ENCODE measurements around the gene HRAS. TPM values are rescaled to one million over a fixed set of nuclear protein-coding genes. Genes with fewer than 3 reads are reported as not detected.

The HRAS gene
- total and polyA plus RNA-seq, 10 of the 15 experiments (the other 5 are each of a cell fraction or from before 2014, with no cell fraction given) = 2.8 to 72.4 (median 31.7) TPM

GRCh38 chr11:506238-506994 lies 29.0 kb downstream of the HRAS start (continued):
- peak; percentile 62 for TF ChIP-seq PKNOX1 (IDR thresholded peaks at IDR 0.05)
- TF ChIP-seq, protein P1, sequence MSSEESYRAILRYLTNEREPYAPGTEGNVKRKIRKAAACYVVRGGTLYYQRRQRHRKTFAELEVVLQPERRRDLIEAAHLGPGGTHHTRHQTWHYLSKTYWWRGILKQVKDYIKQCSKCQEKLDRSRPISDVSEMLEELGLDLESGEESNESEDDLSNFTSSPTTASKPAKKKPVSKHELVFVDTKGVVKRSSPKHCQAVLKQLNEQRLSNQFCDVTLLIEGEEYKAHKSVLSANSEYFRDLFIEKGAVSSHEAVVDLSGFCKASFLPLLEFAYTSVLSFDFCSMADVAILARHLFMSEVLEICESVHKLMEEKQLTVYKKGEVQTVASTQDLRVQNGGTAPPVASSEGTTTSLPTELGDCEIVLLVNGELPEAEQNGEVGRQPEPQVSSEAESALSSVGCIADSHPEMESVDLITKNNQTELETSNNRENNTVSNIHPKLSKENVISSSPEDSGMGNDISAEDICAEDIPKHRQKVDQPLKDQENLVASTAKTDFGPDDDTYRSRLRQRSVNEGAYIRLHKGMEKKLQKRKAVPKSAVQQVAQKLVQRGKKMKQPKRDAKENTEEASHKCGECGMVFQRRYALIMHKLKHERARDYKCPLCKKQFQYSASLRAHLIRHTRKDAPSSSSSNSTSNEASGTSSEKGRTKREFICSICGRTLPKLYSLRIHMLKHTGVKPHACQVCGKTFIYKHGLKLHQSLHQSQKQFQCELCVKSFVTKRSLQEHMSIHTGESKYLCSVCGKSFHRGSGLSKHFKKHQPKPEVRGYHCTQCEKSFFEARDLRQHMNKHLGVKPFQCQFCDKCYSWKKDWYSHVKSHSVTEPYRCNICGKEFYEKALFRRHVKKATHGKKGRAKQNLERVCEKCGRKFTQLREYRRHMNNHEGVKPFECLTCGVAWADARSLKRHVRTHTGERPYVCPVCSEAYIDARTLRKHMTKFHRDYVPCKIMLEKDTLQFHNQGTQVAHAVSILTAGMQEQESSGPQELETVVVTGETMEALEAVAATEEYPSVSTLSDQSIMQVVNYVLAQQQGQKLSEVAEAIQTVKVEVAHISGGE (CRISPR knock-in tag; IDR thresholded peaks at IDR 0.05) = no peak
- peak; percentile 22; the same call in 1 of the 2 replicates for TF ChIP-seq MTA2 (IDR thresholded peaks at IDR 0.05; ENCODE audit: low read depth)
- TF ChIP-seq, protein P2, sequence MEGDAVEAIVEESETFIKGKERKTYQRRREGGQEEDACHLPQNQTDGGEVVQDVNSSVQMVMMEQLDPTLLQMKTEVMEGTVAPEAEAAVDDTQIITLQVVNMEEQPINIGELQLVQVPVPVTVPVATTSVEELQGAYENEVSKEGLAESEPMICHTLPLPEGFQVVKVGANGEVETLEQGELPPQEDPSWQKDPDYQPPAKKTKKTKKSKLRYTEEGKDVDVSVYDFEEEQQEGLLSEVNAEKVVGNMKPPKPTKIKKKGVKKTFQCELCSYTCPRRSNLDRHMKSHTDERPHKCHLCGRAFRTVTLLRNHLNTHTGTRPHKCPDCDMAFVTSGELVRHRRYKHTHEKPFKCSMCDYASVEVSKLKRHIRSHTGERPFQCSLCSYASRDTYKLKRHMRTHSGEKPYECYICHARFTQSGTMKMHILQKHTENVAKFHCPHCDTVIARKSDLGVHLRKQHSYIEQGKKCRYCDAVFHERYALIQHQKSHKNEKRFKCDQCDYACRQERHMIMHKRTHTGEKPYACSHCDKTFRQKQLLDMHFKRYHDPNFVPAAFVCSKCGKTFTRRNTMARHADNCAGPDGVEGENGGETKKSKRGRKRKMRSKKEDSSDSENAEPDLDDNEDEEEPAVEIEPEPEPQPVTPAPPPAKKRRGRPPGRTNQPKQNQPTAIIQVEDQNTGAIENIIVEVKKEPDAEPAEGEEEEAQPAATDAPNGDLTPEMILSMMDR (IDR thresholded peaks at IDR 0.05 in 2 of 3, conservative IDR thresholded peaks at IDR 0.05 in 1 of 3; ENCODE audit: control insufficient read depth in 2 of 3, extremely low read depth in 1 of 3, insufficient read depth in 1 of 3, low read depth in 3 of 3, low read length in 3 of 3) = no peak
- no peak for TF ChIP-seq TBL1XR1 (IDR thresholded peaks at IDR 0.05; ENCODE audit: low read depth, low read length)
- TF ChIP-seq, protein P3, sequence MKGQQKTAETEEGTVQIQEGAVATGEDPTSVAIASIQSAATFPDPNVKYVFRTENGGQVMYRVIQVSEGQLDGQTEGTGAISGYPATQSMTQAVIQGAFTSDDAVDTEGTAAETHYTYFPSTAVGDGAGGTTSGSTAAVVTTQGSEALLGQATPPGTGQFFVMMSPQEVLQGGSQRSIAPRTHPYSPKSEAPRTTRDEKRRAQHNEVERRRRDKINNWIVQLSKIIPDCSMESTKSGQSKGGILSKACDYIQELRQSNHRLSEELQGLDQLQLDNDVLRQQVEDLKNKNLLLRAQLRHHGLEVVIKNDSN (IDR thresholded peaks at IDR 0.05; ENCODE audit: borderline replicate concordance, extremely low read length, insufficient read depth, low read depth, low read length) = peak; percentile 85
- no peak for TF ChIP-seq BMI1 (IDR thresholded peaks at IDR 0.05; ENCODE audit: borderline replicate concordance)
- TF ChIP-seq WRNIP1 (IDR thresholded peaks at IDR 0.05; ENCODE audit: borderline replicate concordance, low read depth, low read length) = no peak
- TF ChIP-seq FOXM1 (IDR thresholded peaks at IDR 0.05; ENCODE audit: low read depth, low read length) = no peak
- peak; percentile 63 for TF ChIP-seq TAF1 (IDR thresholded peaks at IDR 0.05; ENCODE audit: borderline replicate concordance, low read depth, low read length)
- no peak for TF ChIP-seq E2F4 (IDR thresholded peaks at IDR 0.05; ENCODE audit: low read depth, low read length)
- no peak for TF ChIP-seq CEBPB (IDR thresholded peaks at IDR 0.05; ENCODE audit: borderline replicate concordance in 1 of 2, low read depth in 2 of 2, low read length in 2 of 2)
- peak; percentile 20 for TF ChIP-seq RELA (IDR thresholded peaks at IDR 0.05; ENCODE audit: borderline replicate concordance, partially characterized antibody)
- TF ChIP-seq ZBED1 (IDR thresholded peaks at IDR 0.05; ENCODE audit: borderline replicate concordance) = no peak
- TF ChIP-seq SMAD1 (IDR thresholded peaks at IDR 0.05; ENCODE audit: low read depth, partially characterized antibody) = peak; percentile 87
- TF ChIP-seq EED (IDR thresholded peaks at IDR 0.05; ENCODE audit: low read depth) = peak; percentile 52; the same call in 1 of the 2 replicates
- TF ChIP-seq LARP7 (IDR thresholded peaks at IDR 0.05) = peak; percentile 67
- no peak for TF ChIP-seq KDM1A (IDR thresholded peaks at IDR 0.05; ENCODE audit: borderline replicate concordance)
- no peak; the same call in 1 of the 2 replicates for TF ChIP-seq ATF7 (IDR thresholded peaks at IDR 0.05; ENCODE audit: low read depth)
- no peak for TF ChIP-seq EZH2 (IDR thresholded peaks at IDR 0.05; ENCODE audit: borderline replicate concordance, control insufficient read depth, low read depth, low read length)
- peak; percentile 88 to 95 for TF ChIP-seq BHLHE40 (IDR thresholded peaks at IDR 0.05; ENCODE audit: borderline replicate concordance in 1 of 2, low read depth in 2 of 2, low read length in 1 of 2)
